NB4 (cell line): ENCODE results near the gene TMTC2.
"Not testable (repeated sequence)": the region's sequence is repeated elsewhere in the genome, so short reads cannot be mapped to it uniquely, and the experiment has no call there.

Experiments used
- DNase-seq: peaks from one replicate; pipeline ENCODE4 v3.0.0; 2010; ENCODE audit warnings: low read depth
- H3K4me3 ChIP-seq: one replicate; pipeline ENCODE4 v1.5.1; 2011; ENCODE audit warnings: mild to moderate bottlenecking, low read depth, low read length, moderate library complexity
- MYC ChIP-seq: IDR thresholded peaks from 2 replicates; pipeline ENCODE4 v1.6.1; 2011; ENCODE audit warnings: low read depth, low read length
- POLR2A ChIP-seq: IDR thresholded peaks from 2 replicates; pipeline ENCODE4 v1.6.1; 2011; ENCODE audit warnings: mild to moderate bottlenecking; ENCODE audit not compliant: insufficient read length; ENCODE audit errors: extremely low read depth
- TF ChIP-seq, protein P1 (sequence below): IDR thresholded peaks from one replicate; pipeline ENCODE4 v1.5.1; 2012; ENCODE audit warnings: low read depth, low read length
- TF ChIP-seq, protein P2 (sequence below): IDR thresholded peaks from 2 replicates; pipeline ENCODE4 v1.6.1; 2011; ENCODE audit warnings: low read depth, low read length

The TMTC2 gene

DNA sequence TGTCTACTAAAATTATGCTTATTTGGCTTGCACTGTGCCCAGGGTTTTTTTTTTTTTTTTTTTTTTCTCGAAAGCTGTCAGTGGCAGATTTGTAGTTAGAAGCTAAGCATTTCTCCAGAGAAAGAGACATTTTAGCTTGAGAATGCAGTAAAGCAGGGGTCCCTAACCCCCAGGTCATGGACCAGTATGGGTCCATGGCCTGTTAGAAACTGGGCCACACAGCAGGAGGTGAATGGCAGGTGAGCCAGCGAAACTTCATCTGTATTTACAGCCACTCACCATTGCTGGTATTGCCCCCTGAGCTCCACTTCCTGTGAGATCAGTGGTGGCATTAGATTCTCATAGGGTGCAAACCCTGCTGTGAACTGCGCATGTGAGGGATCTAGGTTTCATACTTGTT is 73.7 kb downstream of the TMTC2 start:
- H3K4me3 ChIP-seq: no peak overlapping the region
- TF ChIP-seq, protein P1, sequence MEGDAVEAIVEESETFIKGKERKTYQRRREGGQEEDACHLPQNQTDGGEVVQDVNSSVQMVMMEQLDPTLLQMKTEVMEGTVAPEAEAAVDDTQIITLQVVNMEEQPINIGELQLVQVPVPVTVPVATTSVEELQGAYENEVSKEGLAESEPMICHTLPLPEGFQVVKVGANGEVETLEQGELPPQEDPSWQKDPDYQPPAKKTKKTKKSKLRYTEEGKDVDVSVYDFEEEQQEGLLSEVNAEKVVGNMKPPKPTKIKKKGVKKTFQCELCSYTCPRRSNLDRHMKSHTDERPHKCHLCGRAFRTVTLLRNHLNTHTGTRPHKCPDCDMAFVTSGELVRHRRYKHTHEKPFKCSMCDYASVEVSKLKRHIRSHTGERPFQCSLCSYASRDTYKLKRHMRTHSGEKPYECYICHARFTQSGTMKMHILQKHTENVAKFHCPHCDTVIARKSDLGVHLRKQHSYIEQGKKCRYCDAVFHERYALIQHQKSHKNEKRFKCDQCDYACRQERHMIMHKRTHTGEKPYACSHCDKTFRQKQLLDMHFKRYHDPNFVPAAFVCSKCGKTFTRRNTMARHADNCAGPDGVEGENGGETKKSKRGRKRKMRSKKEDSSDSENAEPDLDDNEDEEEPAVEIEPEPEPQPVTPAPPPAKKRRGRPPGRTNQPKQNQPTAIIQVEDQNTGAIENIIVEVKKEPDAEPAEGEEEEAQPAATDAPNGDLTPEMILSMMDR: no peak
- no peak for TF ChIP-seq POLR2A
- TF ChIP-seq, protein P2, sequence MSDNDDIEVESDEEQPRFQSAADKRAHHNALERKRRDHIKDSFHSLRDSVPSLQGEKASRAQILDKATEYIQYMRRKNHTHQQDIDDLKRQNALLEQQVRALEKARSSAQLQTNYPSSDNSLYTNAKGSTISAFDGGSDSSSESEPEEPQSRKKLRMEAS: no peak
- TF ChIP-seq MYC: no peak
- DNase-seq: no peak

DNA sequence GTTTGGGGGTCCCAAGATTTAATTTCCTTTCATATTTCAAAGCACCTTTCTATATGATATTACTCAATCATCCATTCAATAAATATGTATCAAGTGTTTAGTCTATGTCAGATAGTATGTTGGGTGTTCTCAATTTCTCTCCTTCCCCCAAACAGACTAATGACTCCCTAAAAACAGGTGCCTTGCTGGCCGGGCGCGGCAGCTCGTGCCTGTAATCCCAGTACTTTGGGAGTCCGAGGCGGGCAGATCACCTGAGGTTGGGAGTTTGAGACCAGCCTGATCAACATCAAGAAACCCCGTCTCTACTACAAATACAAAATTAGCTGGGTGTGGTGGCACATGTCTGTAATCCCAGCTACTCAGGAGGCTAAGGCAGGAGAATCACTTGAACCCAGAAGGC is 78.5 kb downstream of the TMTC2 start:
- H3K4me3 ChIP-seq, DNase-seq: not testable (repeated sequence)

- no peak for TF ChIP-seq POLR2A
- TF ChIP-seq, protein P1: no peak
- peak; percentile 8 for DNase-seq
- H3K4me3 ChIP-seq: no peak overlapping the region
Observed at GRCh38 chr12:82765971-82766705, 79.4 kb downstream of the TMTC2 start.

- no peak overlapping the region for H3K4me3 ChIP-seq
- DNase-seq: no peak
- TF ChIP-seq MYC: no peak
- TF ChIP-seq, protein P2: no peak
- TF ChIP-seq, protein P1: no peak
- no peak for TF ChIP-seq POLR2A
Observed at GRCh38 chr12:82774666-82775065, 88.0 kb downstream of the TMTC2 start.

- no peak overlapping the region for H3K4me3 ChIP-seq
- TF ChIP-seq POLR2A (no peak), MYC (no peak)
- TF ChIP-seq, protein P1: no peak
- TF ChIP-seq, protein P2: no peak
- no peak for DNase-seq
Observed at GRCh38 chr12:82780517-82780916, 93.8 kb downstream of the TMTC2 start.

DNA sequence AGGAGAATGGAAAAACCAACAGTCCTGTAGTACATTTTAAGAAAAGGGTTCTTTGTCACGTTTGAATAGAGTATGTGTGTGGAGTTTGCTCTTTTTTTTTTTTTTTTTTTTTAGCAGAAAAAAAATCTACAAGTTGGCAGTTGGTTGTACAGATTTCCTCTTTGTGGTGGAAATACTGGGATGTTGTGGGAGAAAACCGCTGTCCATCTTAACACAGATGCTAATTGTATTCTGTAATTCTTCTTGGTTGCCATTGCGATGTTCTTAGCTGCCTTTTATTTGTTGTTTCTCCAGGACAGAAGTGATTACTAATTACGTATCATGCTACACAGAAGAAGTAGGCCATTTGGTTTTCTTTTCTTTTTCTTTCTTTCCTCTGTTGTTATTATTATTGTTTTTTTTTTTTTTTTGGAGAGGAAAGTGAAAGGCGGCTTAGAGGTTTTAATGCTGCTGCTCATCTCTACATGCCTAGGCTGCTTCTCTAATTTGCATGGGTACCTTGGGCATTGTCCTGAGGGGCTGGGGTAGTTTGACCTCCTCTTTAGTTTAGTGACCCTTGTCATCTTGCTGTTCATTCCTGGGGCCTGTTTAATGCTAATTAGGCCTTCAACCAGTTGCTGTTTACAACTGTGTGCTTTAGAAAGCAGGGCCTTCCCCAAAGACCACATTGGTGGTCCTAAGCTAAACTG is 94.7 kb downstream of the TMTC2 start:
- TF ChIP-seq MYC (no peak), POLR2A (no peak)
- TF ChIP-seq, protein P1: no peak
- TF ChIP-seq, protein P2: no peak
- no peak for DNase-seq
- H3K4me3 ChIP-seq: no peak overlapping the region
